IPS-NIHi7 (cell line): ENCODE data around the gene PTGIS.

Experiments used
- DNase-seq: peaks from one replicate; pipeline ENCODE4 v3.0.0; 2012; ENCODE audit warnings: mixed read lengths; ENCODE audit errors: extremely low spot score

PTGIS gene

DNA sequence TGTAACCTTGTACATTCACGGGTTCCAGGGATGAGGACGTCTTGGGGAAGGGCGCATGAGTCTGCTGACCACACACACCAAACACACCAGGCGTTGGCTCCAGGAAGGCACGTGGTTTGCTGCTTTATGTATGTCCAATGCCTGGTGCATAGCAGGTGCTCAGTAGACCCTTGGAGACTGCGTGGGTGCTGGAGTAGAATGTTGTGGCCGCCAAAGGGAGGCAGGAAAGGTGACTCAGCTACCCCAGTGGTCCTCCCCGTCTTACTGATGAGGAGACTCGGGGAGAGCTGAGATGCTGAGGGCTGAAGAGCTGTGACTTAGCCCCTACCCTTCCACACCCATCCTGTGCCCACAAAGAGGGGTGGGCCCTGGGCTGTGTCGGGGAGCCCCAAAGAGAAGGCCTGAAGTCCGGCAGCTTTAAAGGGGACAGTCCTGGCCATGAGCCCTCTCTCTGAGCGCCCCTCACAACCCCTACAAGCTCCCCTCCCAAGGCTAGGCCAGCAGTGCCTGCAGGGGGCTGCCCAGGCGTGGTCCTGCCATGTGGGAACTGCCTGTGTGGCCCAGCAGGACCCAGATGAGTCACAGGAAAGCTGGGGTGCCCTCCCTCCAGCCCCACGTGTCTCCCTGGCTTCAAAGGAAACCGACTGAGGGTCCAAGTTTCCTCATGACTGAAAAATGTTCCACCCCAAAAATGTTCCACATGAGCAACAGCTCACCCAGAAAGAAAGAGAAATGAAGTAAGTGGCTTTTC is 28.0 kb upstream of the PTGIS start:
- DNase-seq: no peak

DNA sequence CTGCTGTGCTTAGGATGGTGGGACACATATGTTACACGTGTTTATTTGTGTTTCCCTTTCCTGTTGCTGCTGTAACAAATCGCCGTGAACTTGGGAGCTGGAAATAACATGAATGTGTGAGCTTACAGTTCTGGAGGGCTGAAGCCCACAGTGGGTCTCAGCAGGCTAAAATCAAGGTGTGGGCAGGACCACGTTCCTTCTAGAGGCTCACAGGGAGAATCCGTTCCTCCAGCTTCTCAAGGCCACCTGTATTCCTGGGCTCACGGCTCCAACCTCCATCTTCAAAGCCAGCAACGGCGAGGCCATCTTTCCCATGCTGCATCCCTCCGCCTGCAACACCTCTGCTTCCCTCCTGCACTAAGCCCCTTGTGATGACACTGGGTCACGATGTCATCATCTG is 27.4 kb upstream of the PTGIS start:
- no peak for DNase-seq

DNA sequence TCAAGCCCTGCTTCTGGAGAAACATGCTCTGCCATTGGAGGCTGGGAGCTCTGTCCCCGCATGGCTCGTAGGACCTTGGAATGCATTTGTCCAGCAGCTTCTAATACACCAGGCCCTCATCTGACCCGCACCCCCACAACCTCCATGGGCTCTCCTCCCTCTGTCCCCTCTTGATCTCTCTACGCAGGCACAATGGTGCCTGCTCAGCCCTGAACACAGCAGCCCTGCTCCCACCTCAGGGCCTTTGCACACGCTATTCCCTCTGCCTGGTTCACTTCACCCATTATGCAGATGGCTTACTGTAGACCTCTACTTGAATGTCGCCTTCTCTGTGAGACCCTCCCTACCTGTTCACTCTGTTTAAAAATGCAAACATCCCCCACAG is 27.0 kb upstream of the PTGIS start:
- DNase-seq: no peak

DNA sequence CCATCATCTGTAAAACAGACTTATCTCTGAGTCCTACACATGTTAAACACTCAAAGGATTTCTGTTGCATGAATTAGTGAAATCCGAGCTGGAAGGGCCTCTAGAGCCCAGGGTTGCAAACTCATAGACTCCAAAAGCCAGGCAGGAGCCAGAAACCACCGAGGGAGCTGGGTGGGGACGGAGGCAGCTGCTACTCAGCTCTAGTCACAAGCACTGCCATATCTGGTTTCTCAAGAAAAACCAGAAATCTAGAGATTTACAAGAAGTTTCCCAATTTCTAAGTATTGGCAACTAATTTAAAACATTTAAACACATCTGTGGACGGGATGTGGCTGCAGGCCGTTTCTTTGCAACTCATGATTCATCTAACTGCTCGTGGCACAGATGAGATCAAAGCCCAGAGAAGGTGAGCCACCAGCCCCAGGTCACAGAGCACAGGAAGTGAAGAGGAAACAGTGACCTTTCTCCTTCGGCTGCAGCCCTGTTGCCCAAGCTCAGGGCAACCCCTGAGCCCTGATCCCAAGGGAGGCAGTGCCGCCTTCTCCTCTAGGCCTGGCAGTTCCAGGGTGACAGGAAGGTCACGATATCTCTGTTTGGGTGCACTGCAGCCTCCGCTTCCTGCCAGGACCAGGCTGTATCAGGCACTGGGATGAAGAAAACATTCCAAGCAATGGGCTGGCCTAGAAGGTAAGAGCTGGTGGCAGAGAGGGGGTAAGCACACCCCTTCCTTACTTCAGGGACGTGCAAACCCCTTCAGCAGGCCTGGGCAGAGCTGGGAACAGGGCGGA is 26.4 kb upstream of the PTGIS start:
- no peak for DNase-seq

DNA sequence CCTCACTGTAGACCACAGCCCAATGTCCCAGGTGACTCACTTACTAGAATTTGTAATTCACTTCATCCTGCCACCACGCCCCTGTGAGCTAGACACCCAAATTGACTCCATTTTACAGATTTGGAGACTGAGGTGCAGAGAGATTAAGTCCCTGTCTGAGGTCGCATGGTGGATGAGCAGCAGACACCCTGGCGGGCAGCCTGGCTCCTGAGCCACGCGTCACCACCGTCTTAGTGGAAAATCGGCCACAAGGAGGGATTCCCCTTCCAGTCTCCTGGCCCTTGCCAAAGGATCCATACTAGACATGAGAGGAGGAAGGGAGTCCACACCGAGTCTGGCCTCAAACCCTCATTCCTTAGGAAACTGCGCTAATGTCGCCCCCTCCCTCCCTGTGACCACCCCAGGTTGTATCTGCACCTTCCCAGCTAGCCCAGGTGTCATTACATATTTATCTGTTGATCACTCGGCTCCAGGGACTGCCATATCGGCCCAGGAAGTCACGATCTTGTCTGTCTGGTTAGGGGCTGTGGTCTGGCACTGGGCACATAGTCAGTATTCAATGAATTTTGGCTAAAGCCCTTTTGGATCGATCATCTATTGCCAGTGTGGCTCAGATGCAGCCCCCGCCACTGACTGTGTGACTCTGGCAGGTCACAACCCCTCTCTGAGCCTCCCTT is 25.7 kb upstream of the PTGIS start:
- no peak for DNase-seq

DNA sequence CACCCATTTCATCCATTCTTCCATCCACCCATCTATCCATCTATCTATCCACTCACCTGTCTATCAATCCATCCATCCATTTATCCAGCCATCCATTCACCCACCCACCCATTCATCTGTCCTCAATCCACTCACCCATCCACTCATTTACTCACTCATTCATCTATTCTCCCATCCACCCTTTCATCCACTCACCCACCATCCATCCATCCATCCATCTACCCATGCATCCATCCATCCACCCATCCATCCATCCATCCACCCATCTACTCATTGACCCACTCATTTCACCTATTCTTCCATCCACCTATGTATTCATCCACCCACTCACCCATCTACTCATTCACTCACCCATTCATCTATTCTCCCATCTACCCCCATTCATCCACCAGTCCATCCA is 24.2 kb upstream of the PTGIS start:
- no peak for DNase-seq

DNA sequence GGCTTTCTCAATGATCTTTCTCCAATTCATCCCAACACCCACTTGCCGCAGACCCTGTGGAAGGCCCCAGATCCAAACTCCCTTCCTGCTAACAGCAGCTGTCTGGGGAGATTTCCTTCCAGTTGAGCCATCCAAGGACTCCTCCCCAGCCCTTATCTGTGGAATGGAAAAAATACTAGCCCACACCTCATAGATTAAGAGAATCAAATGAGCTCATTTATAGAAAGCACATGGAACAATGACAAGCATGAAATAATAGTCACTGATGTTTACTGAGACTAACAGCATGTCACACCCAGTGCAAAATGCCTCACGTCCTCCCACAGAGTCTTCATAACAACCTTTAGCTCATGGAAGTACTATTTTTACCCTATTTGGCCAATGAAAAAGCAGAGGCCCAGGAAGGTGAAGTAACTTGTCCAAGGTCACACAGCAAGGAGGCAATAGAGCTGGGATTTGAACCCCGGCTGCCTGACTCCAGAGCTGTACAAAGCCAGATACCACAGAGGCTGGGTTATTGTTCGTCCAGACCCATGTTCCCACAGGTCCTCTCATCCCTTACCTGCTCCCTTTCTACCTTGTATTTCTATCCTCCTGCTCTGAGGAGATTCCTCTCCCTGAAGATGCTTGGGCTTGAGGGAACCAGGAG is 23.4 kb upstream of the PTGIS start:
- no peak for DNase-seq

DNA sequence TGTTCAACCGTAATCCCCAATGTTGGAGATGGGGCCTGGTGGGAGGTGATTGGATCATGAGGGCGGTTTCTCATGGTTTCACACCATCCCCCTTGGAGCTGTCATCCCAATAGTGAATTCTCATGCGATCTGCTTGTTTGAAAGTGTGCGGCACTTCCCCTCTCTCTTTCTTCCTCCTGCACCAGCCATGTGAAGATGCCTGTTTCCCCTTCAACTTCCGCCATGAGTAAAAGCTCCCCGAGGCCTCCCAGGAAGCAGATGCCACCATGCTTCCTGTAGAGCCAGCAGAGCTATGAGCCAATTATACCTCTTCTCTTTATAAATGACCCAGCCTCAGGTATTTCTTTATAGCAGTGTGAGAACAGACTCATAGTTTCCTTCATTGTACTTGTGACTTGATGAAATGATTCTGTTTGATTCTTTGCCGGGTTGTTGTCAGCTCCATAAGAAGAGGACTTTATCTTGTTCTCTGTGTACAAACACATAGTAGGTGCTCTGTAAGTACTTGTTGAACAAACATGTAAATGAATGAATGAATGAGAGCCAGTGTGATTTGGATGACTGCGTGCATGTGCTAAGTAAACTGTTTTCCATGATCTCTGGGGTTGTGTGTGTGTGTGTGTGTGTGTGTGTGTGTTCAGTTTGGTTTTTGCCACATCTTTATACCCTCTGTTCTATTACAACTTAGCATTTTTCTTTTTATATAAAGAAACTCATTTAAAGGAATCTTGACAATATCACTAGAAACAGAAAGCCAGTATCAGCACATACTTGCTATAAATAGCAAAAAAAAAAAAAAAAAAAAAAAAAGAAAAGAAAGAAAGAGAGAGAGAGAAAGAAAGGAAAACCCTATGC is 22.5 kb upstream of the PTGIS start:
- no peak for DNase-seq

DNA sequence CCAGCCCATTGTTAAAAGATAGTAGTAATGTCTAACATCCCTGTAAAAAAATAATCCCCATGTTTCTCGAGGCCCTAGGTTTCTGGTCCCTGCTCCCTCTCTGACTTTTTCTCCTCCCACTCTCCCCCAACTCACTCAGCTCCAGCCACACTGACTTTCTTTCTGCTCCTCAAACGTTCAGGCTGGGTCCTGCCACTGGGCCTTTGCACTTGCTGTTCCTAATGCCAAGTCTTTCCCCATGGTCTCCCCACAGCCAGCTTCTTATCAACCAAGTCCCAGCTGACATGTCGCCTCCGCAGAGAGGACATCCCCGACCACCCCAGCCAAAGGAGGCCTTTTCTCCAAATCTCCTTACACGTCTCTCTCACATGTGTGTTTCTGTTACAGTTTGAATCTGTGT is 21.8 kb upstream of the PTGIS start:
- no peak for DNase-seq

DNA sequence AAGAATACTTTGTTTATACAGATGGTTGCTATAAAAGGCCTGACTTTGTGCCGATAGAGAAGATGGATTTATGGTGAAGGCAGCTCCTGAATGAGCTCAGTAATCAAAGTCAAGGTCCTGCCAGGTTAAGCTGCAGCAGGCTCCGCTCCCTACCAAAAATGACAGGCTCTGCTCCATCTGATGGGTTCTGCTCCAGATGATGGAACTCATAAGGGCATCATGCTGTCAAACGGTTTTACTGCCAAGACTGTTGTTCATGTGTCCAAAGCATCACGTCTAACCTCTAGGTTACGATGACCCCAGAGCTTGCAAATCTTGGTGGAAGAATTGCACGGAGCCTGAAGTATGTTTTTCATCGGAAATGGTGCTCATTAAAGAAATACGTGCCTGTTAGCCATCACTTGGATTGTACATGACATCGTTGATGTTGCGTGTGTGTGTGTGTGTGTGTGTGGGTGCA is 19.2 kb upstream of the PTGIS start:
- DNase-seq: no peak

DNA sequence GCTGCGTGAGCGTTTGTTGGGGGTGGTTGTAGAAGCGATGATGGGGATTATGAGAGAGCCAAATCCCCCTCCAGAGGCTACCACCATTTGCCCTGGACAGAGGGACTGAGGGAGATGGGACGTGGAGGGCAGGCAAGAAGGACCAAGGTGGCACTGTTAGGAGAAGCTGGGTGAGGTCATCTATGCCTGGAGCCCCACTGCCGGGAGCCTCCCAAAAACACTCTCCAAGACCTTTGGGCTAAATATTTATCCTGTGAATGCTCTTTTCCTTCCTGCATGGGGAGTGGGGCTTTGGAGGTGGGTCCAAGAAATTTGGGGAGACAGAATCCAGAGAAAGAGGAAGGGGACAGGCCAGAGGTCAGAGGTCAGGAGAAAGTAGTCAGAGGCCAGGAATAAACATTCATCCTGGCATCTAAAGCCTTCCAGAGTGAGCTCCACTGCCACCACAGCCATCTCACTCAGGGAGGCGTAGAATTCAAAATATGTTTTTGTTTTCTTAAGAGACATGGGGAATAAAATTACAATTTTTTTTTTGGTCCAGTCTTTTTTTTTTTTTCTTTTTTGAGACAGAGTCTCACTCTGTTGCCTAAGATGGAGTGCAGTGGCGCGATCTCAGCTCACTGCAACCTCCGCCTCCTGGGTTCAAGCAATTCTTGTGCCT is 17.8 kb upstream of the PTGIS start:
- no peak for DNase-seq

DNA sequence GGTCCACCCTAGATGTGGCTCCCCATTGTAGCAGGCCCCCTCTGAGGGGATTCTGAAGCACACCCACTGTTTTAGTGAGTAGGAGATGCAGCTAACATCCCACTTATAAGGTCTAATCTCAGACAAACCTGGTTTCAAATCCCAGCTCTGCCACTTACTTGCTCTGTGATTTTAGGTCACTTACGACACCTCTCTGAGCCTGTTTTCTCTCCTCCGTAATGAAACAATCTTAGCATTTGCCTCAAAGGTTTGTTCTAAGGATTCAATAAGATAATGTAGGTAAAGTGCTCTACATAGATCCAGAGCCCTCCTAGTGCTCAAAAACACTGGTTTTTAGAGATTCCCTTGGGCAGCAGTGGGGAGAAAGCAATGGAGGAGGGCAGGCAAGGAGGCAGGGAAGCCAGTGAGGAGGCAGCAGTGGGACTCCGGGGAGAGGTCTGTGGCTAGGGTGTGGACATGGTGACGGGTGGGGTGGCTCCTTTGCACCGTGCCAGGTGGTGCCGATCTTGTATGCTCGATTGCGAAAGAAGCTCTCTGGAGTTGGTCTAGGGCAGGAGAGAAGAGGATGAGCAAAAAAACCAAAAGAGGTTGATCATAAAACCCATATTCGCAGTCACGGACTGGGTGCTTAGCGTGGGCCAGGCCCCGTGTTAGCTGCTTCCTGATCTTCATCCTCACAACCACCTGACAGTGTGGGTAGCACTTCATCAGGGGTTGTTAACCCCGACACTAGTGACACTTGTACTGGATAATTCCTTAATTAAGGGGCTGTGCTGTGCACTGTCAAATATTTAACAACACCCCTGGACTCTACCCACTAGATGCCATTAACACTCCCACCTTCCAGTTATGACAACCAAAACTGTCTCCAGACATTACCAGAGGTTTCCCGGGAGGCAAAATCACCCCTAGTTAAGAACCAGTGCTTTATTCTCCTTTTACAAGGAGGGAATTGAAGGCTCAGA is 16.8 kb upstream of the PTGIS start:
- no peak for DNase-seq

DNA sequence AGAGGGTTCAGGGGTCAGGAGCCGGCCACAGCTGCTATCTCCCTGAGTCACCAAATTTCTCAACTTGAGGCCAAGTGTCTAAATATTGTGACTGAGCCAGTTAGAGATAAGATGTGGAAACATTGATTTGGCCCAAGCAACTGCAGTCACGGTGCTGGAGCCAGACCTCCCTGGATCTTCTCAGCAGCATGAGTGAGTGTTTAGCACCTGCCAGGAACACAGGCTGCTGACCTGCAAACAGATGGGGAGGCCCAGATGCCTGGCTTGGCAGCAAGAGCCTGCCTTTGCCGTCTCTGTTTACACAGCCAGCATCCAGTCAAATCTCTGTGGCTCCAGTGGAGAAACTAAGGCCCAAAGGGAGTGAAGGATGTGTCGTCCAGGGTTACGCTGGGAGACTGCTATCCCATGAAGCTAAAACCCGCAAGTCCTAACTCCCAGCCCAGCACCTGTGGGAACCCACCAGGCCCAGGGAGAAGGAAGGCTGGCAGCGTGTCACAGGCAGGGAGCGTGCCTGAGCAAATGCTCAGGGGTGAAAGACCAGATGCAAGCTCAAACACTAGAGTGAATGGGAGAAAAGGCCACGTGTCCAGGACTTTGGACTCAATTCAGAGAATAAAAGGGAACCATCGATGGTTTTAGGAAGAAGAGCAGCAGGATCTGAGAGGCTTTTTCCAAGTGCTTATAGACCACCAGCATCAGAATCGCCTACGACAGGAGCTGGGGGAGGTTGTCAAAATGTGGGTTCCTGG is 15.9 kb upstream of the PTGIS start:
- no peak for DNase-seq

DNA sequence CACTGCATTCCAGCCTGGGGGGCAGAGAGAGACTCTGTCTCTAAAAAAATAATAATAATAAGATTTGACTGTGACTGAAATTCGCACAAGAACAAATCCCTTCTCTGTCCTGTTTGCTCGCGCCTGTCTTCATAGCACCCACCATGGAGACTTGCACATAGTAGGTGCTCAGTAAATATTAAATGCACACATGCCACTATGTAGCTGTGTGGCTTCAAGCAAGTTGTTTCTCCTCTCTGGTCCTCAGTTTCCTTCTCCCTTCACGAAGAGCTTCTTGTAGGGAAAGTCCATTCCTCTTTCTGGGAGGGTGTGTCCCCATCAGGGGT is 15.4 kb upstream of the PTGIS start:
- DNase-seq: no peak

DNA sequence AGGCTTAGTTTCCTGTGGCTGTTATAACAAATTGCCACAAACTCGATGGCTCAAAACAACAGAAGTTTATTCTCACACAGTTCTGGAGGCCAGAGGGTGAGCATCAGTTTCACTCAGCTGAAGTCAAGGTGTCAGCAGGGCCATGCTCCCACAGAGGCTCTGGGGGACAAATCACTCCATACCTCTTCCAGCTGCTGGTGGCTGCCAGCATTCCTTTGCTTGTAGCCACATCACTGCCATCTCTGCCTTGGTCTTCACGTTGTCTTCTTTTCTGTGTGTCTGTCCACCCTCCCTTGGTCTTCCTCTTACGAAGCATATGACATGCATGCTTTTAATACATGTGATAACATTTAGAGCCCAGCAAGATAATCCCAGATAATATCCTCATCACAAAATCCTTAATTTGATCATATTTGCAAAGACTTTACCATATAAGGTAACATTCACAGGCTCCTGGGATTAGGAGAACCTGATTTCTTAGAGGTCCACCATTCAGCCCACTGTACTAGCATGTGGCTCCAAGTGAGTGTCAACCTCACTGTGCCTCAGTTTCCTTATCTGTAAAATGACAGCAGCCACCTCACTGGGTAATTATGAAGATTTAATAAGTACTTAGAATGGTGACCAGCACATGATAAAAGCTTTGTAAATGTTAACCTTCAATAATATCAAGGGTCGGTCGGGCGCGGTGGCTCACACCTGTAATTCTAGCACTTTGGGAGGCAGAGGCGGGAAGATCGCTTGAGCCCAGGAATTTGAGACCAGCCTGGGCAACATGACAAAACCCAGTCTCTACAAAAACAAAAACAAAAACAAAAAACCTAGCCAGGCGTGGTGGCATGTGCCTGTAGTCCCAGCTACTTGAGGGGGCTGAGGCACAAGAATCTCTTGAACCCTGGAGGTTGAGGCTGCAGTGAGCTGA is 14.7 kb upstream of the PTGIS start:
- DNase-seq: no peak

DNA sequence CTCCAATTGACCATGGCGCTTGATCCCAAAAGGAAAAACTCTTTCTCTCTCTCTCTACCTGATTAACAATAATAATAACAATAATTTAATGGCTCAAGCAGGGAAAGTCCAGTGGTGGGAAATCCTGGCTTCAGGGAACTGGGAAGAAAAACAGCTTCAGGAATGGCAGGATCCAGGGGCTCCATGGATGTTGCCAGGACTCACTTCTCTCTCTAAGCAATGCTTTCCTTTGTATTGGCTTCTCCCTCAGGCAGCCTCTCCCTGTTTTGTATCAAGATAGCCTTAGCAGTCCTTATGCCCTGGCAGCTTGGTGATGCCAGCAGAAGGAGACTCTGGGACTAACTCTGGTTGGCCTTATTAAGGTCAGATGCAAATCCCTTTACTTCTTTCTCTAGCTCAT is 13.5 kb upstream of the PTGIS start:
- DNase-seq: no peak

DNA sequence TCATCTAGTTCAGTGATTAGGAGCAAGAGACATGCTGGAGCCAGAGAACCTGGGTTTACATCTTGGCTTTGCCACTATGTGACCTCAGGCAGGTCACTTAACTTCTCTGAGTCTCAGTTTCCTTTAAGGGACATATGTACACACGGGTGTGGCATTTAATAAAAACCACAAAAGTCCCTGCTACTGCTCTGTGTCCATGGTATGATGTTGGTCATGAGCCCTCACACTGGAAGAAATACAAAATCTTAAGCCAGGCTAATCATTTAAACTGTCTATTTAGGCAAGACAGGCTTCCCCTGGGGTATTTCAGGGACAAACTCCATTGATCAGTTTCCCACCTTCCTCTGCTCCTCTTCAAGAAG is 12.9 kb upstream of the PTGIS start:
- no peak for DNase-seq
